ENCODE measurements around the gene MDM1.

Gene MDM1

DNA sequence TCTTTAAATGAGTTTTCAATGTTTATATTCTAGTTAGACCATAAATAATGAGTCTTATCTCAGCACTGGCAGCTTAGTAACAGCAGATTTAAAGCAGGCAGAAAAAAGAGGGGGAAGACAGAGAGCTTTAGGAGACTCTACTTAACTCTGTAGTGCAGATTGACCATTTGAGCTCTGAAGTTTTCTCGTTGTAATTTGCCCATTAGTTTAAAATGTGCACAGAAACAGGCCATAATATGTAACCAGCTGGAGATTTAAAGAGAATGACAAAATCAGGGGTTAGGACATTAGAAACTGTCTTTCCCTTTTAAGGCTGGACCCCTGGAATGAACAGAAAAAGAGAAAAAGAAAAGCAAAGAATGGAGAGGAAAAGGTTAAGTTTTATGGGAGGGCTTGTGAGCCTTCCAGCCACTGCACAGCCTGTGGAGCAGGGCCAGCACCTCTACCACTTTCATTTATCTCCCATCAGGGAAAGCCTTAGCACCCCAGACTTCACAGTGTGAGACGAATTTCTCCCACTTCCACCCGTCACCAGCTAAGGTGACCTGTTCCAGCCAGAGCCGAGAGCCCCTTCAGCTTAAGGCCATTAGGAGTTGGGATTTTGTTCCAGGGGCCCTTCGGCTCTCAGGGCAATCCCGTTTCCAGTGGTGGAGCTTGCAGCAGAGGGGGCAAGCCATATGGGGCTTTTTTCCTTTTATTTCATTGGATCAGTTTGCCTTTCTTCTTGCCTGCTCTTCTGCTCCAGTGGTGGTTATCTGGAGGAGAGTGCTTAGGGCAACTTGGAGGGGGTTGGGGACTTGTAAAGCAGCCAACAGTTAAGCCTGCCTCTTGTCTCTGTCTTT, 86.8 kb downstream of the MDM1 start:
- H3K9ac ChIP-seq (ENCODE audit: low read depth, low read length, poor library complexity, severe bottlenecking) = no peak overlapping the region
- H3K4me2 ChIP-seq (ENCODE audit: low read depth, low read length, poor library complexity, severe bottlenecking) = no peak overlapping the region
- H3K4me1 ChIP-seq (ENCODE audit: insufficient read depth, low read length, poor library complexity, severe bottlenecking) = peaks cover 11% of the 10 kb centered on the region
- no peak for TF ChIP-seq EZH2phosphoT487 (IDR thresholded peaks at IDR 0.05; ENCODE audit: borderline replicate concordance)
- TF ChIP-seq, protein P1, sequence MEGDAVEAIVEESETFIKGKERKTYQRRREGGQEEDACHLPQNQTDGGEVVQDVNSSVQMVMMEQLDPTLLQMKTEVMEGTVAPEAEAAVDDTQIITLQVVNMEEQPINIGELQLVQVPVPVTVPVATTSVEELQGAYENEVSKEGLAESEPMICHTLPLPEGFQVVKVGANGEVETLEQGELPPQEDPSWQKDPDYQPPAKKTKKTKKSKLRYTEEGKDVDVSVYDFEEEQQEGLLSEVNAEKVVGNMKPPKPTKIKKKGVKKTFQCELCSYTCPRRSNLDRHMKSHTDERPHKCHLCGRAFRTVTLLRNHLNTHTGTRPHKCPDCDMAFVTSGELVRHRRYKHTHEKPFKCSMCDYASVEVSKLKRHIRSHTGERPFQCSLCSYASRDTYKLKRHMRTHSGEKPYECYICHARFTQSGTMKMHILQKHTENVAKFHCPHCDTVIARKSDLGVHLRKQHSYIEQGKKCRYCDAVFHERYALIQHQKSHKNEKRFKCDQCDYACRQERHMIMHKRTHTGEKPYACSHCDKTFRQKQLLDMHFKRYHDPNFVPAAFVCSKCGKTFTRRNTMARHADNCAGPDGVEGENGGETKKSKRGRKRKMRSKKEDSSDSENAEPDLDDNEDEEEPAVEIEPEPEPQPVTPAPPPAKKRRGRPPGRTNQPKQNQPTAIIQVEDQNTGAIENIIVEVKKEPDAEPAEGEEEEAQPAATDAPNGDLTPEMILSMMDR (conservative IDR thresholded peaks at IDR 0.05; ENCODE audit: low read length) = no peak
- H4K20me1 ChIP-seq (ENCODE audit: insufficient read depth, low read length, poor library complexity, severe bottlenecking) = no peaks in the 10 kb centered on the region
- no peaks in the 10 kb centered on the region for H3K9me2 ChIP-seq (replicated peaks; ENCODE audit: low read depth, low read length)
- H3K36me3 ChIP-seq (ENCODE audit: insufficient read depth, low read length) = no peaks in the 10 kb centered on the region
- H3K4me3 ChIP-seq (ENCODE audit: low read length, poor library complexity, severe bottlenecking) = no peak overlapping the region
- H3K27me3 ChIP-seq (ENCODE audit: insufficient read depth, low read length, poor library complexity, severe bottlenecking) = no peaks in the 10 kb centered on the region
- H3F3A ChIP-seq (ENCODE audit: low read depth) = no peaks in the 10 kb centered on the region
- no peak overlapping the region for H2AFZ ChIP-seq (ENCODE audit: low read length)
- H3K79me2 ChIP-seq (ENCODE audit: insufficient read depth, low read length) = no peaks in the 10 kb centered on the region
- H3K9me3 ChIP-seq (ENCODE audit: insufficient read depth, low read depth, low read length) = no peaks in the 10 kb centered on the region
